OCI-LY1 (cell line): ENCODE measurements around the gene NACC2.

ENCODE experiments used
- CTCF ChIP-seq: fragments of 200-600 bp; sonication (generic), shearing (Covaris generic); IDR thresholded peaks from 2 replicates; pipeline ENCODE4 v1.5.1; 2017; ENCODE audit warnings: mild to moderate bottlenecking, antibody characterized with exemption, low read length, moderate library complexity, mixed read lengths
- EZH2 ChIP-seq: fragments of 200-600 bp; sonication (generic), shearing (Covaris generic); IDR thresholded peaks from 2 replicates; pipeline ENCODE4 v1.8.0; 2017; ENCODE audit warnings: borderline replicate concordance, mixed run types, mild to moderate bottlenecking, antibody characterized with exemption, low read length, moderate library complexity, mixed read lengths

- TF ChIP-seq CTCF: no peak
- TF ChIP-seq EZH2: no peak
These were observed 58.2 kb downstream of the NACC2 start for GRCh38 chr9:136036848-136037247.
